NCI-H2107 treated with DMSO at 0.1 percent for 48 hours (cell line): ENCODE measurements around the gene SDF2L1.
A peak's percentile ranks its signal among the peaks of the same experiment; 100 is the strongest.
"Not testable (repeated sequence)": the region's sequence is repeated elsewhere in the genome, so short reads cannot be mapped to it uniquely, and the experiment has no call there.

Source experiments
- DNase-seq: peaks from one replicate; lab custom pipeline; 2025; ENCODE audit not compliant: unreplicated experiment; lab: John Stamatoyannopoulos, UW

Gene SDF2L1

GRCh38 chr22:21636629-21637218 lies 5.4 kb upstream of the SDF2L1 start:
- no peak for DNase-seq

GRCh38 chr22:21637450-21637849 lies 4.7 kb upstream of the SDF2L1 start:
- not testable (repeated sequence) for DNase-seq

- DNase-seq = no peak
Measured at GRCh38 chr22:21639359-21639758, 2.7 kb upstream of the SDF2L1 start.

- no peak for DNase-seq
Measured at GRCh38 chr22:21640810-21641209, 1.3 kb upstream of the SDF2L1 start.

GRCh38 chr22:21641417-21641788 lies 699 bp upstream of the SDF2L1 start:
- no peak for DNase-seq

GRCh38 chr22:21642584-21643448 lies 714 bp downstream of the SDF2L1 start:
- DNase-seq = no peak

- DNase-seq = no peak
Measured at GRCh38 chr22:21643533-21644357, 1.6 kb downstream of the SDF2L1 start.

- DNase-seq = not testable (repeated sequence)
Measured at GRCh38 chr22:21645513-21645912, 3.4 kb downstream of the SDF2L1 start.

GRCh38 chr22:21646608-21647590 lies 4.8 kb downstream of the SDF2L1 start:
- DNase-seq = peak; percentile 53

GRCh38 chr22:21650280-21650679 lies 8.2 kb downstream of the SDF2L1 start:
- no peak for DNase-seq

GRCh38 chr22:21650823-21651520 lies 8.9 kb downstream of the SDF2L1 start:
- no peak for DNase-seq

- no peak for DNase-seq
Measured at GRCh38 chr22:21651521-21652009, 9.5 kb downstream of the SDF2L1 start.

- peak; percentile 71 for DNase-seq
Measured at GRCh38 chr22:21652010-21652546, 10.0 kb downstream of the SDF2L1 start.

- DNase-seq = no peak
Measured at GRCh38 chr22:21652547-21653545, 10.7 kb downstream of the SDF2L1 start.

- no peak for DNase-seq
Measured at GRCh38 chr22:21657020-21657359, 14.9 kb downstream of the SDF2L1 start.

GRCh38 chr22:21657360-21658032 lies 15.4 kb downstream of the SDF2L1 start:
- DNase-seq = peak; percentile 49

- no peak for DNase-seq
Measured at GRCh38 chr22:21659864-21660525, 17.9 kb downstream of the SDF2L1 start.
